HG03469 (cell line): ENCODE results near the gene CIROP.

Experiments
- ATAC-seq: cut with Tn5 transposase; IDR thresholded peaks from one replicate; pipeline ENCODE4 v1.9.1; 2021; ENCODE audit warnings: mild to moderate bottlenecking, moderate library complexity, moderate number of reproducible peaks; ENCODE audit not compliant: unreplicated experiment

The CIROP gene, protein sequence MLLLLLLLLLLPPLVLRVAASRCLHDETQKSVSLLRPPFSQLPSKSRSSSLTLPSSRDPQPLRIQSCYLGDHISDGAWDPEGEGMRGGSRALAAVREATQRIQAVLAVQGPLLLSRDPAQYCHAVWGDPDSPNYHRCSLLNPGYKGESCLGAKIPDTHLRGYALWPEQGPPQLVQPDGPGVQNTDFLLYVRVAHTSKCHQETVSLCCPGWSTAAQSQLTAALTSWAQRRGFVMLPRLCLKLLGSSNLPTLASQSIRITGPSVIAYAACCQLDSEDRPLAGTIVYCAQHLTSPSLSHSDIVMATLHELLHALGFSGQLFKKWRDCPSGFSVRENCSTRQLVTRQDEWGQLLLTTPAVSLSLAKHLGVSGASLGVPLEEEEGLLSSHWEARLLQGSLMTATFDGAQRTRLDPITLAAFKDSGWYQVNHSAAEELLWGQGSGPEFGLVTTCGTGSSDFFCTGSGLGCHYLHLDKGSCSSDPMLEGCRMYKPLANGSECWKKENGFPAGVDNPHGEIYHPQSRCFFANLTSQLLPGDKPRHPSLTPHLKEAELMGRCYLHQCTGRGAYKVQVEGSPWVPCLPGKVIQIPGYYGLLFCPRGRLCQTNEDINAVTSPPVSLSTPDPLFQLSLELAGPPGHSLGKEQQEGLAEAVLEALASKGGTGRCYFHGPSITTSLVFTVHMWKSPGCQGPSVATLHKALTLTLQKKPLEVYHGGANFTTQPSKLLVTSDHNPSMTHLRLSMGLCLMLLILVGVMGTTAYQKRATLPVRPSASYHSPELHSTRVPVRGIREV

DNA sequence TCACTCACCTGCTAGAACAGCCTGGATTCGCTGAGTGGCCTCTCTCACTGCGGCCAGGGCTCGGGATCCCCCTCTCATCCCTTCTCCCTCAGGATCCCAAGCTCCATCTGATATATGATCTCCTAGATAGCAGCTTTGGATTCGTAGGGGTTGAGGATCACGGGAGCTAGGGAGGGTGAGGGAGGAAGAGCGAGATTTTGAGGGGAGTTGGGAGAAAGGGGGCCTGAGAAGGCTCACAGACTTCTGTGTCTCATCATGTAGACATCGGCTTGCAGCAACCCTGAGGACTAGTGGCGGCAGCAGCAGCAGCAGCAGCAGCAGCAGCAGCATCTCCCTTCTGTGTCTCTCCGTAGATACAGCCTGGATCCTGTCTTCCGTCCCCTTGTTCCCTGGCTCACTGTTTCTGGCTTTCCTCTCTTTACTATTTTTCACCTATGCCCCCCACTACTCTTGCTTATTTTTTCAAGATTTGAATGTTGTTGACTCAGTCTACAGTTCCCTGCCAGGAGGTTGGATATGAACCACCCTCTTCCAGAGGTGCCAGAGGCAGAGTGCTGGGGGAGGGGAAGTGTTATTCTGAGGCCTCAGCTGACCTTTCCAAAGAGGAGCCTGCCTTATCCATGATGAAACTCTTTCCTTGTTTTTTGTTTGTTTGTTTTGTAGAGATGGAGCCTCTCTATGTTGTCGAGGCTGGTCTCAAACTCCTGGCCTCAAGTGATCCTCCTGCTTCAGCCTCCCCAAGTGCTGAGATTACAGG, at the start of gene CIROP:
TSS of gene CIROP (minus strand) at position 399 of the 757 bp plus-strand sequence. CDS start at position 330, 69 bp downstream.
- no peak for ATAC-seq

- ATAC-seq, result no peak
These were observed 49.3 kb upstream of the CIROP start for GRCh38 chr14:23153851-23154796.

DNA sequence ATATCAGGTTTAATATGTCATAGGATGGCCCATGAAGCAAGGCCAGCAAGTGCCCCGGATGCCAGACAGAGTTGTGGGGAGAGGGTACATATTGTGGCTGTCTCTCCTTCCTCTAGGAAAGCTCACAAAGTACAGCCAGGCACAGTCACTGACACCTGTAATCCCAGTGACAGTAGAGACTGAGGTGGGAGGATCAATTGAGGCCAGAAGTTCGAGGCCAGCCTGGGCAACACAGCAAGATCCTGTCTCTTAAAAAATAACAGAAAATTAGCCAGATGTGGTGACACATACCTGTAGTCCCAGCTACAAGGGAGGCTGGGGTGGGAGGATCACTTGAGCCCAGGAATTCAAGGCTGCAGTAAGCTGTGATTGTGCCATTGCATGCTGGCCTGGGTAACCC, 46.6 kb upstream of the CIROP start:
- ATAC-seq, result no peak

DNA sequence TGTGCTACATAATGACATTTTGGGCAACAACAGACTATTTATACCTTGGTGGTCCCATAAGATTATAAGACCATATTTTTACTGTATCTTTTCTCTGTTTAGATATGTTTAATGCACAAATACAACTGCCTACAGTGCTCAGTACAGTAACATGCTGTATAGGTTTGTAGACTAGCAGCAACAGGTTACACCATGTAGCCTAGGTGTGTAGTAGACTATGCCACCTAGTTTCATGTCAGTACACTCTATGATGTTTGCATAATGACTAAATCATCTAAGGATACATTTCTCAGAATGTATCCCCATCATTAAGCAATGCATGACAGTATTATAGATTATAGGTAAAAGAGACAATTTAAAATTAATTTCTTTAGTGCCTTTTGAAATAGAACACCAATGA, 45.0 kb upstream of the CIROP start:
- no peak for ATAC-seq

DNA sequence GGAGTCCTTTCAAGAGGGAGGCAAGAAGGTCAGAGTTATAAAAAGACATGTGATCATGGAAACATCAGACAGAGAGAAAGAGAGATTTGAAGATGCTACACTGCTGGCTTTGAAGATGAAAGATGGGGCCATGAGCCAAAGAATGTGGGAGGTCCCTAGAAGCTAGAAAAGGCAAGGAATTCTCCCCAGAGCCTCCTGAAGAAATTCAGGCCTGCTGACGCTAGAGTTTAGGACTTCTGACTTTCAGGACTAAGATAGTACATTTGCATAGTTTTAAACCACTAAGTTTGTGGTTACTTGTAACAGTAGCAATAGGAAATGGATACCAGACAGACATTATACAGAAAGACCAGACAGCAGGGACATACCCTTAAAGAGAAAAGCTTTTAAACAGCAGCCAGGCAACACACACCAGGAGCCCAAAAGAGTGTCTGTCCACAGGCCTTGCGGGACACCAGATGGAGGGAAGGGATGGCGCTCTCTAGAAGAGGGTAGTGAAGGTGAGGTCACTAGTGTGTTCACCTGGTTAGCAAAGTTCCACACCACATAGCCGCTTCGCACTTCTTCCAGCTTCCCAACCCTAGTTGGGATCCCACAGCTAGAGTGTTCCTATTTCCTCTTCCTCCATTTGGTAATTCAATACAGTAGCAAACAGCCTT, 43.9 kb upstream of the CIROP start:
- no peak for ATAC-seq

DNA sequence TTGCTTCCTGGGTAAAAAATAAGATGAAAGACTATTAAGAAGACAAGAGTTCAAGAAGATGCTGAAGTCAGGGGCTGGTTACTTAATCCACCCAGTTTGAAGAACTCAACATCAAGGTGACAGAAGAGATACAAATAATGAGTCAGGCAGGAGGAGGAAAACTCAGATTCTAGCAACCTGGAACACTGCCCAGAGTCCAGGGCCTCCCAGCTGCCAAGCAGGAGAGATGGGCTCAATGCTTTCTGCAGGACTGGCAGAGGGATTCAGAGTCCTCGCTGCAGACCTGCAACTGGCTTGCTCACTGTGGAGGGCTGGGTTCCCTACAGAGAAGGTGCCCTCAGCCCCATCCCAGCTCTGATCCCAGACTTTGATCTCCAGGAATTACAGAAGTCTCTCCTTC, 42.9 kb upstream of the CIROP start:
- no peak for ATAC-seq

GRCh38 chr14:23146980-23147379, 42.2 kb upstream of the CIROP start:
- ATAC-seq, result no peak

DNA sequence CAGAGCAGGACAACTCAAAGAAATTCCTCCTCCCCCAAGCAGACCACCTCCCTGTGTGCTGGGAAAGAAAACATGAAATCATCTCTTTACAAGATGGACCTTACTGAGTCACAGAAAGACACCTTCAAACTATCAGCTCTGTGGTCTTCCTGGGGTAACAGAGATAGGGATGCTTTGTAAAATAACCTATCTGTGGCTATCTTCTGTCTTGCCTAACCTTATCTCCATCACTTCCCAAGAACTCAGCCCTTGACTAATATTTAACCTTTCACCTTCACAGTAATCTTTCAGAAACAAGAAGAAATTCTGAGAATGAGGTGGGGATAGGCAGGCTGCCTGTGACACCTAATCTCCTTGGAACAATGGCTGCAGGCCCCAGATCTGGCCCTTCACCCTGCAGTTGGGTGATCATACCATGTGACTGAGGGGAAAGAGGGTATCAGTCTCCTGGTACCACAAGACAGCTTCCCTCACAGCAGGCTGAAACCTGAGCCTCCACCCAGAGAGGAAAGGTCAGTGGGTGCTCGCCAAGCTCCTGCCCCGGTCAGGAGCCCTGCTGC, 41.6 kb upstream of the CIROP start:
- no peak for ATAC-seq

DNA sequence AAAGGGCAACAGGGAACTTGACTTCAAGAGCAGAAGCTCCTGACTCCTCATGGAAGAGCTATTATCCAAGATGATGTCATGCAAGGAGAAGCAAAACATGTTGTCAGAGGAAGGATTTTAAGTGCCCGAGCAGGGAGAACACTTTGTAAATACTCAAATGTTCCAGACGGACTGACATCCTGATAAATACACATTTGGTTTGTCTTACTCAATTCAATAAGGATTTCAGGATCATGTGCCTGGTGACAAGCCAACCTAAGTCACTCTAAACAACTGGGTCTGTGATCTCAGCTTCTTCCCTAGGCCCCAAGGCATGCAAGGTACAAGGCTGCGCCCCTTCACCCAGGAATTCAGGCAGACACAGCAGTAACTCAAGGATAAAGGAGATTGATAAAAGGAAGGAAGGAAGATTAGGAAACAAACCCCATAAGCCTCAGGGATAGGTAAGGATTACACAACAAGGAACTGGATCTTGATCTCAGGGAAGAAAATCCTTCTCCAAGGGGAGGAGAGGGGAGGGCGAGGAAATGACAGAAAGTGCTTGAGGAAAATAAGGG, 41.1 kb upstream of the CIROP start:
- no peak for ATAC-seq

GRCh38 chr14:23143911-23144310, 39.1 kb upstream of the CIROP start:
- no peak for ATAC-seq

DNA sequence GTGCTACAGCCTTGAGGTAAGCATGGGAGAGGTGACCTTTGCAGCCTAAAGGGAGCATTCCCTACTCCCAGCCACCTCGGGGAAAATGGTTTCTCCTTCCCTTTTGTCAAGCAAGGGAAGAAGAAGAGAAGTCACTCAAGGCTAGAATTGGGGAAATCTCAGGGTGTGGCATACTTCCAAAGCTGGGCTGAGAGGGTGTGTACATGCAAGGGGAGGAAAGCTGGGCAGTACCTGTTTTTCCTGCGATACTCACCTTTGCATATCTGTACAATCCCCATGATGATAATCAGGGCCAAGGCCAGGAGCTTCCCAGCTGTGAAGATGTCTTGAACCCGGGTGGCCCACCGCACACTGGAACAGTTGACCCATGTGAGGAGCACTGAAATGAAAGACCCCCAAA, 38.0 kb upstream of the CIROP start:
- ATAC-seq, result no peak

GRCh38 chr14:23141706-23142444, 37.1 kb upstream of the CIROP start:
- no peak for ATAC-seq

DNA sequence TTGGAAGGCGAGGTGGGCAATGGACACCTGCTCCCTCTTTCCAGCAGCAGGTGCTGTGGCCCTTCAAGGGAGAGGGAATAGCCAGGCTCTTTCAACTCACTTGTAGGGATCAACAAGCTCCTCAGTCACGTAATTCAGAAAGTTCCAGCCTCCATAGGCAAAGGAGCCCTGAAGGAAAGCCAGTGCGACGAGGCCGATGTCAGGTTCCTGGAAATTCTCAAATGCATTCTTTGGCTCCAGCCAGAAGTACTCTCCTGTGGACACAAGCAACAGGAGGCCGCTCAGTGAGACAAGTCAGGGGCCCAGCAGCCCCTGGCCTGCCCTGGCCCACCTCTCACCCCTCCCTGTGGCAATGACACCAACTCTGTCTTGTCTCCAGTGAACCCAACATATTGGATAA, 35.6 kb upstream of the CIROP start:
- no peak for ATAC-seq

DNA sequence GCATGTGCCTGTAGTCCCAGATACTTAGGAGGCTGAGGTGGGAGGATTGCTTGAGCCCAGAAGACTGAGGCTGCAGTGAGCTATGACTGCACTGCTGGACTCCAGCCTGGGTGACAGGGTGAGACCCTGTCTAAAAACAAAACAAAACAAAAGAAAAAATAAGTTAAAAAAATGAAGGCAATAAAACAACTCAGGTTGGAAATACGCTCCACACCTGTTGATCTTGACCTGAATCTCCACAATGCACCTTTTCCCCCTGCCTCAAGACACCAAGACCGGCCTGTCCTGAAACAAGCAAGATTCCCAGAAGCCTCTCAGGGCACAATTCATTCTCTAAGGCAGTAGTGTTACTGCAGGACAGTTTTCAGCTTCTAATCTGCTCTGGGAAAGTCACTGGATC, 35.1 kb upstream of the CIROP start:
- ATAC-seq, result no peak

DNA sequence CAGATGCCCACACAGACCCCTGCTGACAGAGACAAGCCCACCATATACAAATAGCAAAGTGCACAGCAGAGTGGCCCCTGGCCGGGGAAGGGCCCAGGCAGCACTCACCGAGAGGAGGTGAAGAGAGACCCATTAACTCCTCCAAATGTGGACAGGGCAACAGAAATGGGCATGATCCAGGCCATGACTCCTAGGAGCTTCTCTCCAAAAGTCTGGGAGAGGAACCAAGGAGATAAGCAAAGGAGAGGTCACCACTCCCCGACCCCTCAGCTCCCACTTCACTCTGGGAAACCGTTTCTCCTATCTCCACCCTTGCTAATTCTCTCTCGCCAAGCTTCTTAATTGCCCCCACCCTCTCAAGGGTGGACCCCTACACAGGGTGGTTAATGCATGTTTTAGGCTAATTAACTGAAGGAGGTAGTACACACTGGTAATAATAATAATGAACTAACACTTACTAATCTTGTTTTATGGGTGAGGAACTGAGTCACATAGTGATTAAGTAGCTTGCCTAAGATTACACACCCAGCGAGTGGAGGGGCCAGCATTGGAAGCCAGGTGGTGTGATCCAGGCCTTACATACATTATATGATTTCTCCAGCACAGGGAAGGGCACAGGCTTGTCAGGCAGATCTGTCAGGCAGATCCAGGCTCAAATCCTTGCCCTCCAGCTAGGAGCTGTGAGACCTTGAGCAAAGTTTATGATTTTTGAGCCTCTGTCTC, 33.2 kb upstream of the CIROP start:
- ATAC-seq, result no peak

DNA sequence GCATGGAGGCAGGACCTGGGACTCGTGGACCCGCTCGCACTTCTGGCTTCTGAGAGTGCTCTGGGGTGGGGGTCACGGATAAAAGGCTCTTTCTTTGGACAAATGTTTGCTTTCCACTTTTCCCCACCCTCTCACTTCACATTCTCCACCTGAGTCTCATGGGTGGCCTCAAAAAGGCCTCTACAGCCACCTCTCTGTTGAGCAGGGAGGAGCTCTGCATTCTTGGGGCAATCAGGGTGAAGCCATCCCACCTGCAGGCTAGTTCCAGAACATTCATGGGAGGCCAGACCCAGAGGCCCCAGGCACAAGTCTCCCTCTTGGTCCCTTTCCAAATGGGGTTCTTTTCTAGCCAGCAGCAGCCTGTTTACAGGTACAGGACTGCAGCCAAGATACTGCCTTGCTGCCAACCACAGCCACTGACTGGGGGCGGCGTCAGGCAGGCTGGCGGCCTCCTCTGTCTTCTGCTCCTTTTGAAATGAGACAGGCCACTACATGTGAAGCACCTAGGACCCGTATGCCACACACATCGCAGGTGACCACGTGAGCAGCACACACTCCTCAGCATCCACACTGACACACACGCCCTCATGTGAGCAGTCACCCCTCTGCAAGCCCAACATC, 32.5 kb upstream of the CIROP start:
- ATAC-seq, result no peak

- no peak for ATAC-seq
These were observed 31.9 kb upstream of the CIROP start for GRCh38 chr14:23136566-23137133.
